T-helper 2 cell (primary cell): Measurements from ENCODE around the gene SHLD2.
"Not testable (repeated sequence)": the region's sequence is repeated elsewhere in the genome, so short reads cannot be mapped to it uniquely, and the experiment has no call there.

Experiments
- DNase-seq, 5 experiments: peaks; one replicate each; pipeline versions ENCODE4 v3.0.0 to v3.0.0-alpha.2; 2012 to 2022

SHLD2 gene

DNA sequence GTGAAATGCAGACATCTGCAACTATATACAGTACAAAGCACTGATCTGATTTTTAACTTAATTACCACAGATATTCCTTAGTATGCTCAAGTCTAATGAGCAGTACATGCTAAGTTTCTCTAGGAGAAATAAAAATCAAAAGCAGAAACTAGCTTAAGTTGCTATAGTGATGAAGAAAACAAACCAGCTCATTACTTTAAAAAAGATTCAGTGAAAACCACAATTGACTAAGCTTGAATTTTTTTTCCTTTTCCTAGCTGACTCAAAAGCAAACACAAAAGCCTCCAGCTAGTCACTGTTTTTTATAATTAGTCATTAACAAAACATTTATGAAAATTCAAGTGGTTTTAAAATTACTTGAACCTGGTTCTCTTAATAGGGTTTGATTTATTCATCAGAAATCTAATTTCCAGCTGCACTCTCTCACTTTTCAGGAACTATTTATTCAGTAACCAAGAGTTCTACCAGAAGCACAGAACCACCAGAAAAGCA lies 10.7 kb upstream of the SHLD2 start:
- DNase-seq, result peak in 2 of 5 experiments; percentile 45 to 80

DNA sequence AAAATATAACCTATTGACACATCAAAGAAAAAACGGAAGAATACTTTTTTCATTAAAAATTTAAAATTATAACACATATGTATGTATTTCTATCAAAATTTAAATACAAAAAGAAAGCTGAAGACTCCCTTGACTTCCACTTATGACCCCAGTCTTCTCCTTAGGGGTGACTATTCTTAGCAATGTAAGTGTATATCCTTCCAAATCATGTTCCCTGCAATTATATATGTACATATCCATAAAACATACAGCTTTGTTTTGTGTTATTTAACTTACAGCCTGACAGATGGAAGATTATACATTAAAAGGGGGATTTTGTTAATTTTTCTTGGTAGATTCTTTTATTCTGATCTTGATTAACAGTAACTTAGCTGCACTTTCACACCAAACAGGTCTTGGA lies 9.5 kb upstream of the SHLD2 start:
- no peak for DNase-seq

DNA sequence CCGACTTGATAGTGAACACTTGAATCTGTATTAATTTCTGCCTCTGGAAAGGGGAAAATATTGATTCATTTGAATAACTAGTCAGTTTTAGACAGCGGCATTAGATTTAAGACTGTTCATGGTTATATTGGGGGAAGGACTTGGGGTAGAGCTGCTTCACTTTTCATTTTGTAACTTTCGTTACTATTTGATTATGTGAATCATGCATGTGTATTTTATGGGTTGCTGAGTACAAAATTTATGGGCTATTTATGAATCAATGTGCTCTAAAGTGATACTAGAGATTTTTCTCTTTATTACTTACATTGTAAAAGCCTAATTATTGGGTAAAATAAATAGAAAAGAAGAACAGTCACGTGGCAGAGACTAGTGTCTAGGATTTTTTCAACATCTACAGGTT lies 5.3 kb upstream of the SHLD2 start:
- DNase-seq, result no peak

DNA sequence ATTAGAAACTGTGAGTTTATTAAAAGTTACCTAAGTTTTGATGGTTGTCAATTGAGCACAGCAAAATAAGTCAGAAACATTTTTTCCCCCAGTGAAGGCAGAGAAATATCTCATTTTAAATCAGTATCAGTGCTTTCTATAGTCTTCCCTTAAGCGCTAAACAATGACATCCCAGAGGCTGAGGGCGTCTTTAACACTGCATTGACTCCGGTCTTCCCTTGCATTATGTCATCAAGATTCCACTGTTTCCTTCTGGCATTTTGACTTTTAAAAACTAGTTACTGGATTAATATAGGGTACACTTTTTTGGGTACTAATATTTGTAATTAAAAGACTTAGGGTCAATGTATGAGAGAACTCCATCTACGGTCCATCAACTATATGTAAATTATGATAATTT lies 4.2 kb upstream of the SHLD2 start:
- DNase-seq, result no peak

DNA sequence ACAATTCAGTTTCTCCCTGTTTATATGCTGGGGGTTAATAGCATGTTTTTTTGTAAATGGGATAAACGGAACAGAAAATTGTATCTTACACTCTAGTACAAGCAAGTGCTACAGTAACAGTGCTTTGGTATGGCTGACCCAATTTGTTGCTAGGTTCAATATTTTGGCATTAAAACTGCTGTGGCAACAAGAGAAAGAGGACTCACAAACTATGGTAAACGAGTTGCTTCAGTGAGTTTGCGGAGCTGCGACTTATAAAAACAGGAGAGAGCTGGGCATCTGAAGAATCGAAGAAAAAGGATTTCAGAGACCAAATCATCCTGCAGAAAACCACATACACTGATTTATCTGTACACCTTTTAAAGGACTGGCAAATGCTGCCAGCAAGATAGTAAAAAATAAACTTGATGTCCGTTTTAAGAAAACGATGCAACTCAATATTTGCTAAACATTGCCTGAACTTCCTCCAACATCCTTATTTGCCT lies 2.6 kb upstream of the SHLD2 start:
- peak in 1 of 5 experiments; percentile 39 for DNase-seq

DNA sequence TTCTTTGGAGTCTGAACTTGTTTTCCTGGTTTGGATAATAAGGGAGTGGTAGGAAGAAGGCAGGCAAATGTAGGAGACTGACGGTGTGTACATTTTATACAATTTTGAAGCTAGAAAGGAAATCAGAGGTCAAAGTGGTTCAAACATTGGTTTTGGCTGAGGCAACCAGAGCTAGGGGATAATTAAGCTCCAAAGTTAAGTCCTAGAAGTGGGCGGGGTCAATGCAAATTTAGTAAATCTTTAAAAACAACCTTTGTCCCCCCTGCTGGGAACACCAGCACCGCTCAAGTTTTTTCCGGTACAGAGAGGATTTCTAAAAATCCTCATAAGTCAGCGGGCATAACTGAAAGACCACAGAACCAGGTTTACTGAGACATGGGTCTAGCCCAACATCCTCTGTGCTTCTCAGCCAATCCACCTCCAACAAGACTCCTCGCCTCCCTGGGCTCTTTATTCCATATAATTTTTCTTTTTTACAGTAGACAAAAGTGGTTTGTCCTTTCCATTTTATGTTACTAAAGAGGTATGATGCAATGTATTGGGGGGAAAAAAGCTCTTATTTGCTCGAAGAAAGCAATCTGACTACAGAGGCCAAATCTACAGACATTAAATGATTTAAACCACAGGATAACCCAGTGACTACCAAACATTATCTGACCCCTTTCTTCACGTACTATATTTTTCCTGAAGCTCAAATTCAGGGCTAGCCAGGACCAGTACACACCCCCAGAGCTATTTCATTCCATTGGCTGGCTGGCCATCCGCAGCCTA lies 2.0 kb upstream of the SHLD2 start:
- peak in 2 of 5 experiments; percentile 24 to 64 for DNase-seq

DNA sequence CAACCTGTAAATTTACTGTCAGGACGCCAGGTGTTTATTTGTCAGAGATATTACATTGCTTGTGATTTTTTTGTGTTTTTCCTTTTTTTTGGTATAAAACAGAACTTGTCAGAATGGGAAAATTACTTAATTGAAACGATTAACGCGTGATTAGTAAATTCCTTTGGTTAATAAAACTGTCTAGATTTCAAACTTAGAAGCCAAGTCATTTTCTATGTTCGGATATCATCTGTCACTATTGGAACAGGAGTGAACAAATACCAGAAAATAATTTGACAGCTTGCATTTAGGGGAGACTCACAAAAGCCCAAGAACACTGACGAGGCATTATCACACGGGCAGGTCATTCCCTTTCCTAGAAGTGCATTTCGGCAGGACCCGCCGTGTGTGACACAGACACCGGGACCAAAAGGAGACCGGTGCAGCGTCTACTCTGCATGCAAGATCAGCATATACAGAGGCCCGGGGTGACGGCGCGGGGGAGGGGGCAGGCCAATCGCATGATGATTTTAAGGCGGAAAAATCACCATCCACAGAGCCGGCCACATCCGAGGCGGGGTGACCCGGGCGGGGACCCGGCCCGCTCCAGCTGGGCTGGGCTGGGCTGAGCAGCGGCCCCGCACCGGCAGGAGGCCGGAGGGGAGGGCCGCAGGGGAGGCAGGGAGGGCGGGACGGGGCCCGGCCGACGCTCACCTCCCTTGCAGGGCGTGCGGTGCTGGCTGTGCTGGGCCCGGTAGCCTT lies 1.2 kb upstream of the SHLD2 start:
- peak; percentile 28 to 87 (median 57) for DNase-seq

DNA sequence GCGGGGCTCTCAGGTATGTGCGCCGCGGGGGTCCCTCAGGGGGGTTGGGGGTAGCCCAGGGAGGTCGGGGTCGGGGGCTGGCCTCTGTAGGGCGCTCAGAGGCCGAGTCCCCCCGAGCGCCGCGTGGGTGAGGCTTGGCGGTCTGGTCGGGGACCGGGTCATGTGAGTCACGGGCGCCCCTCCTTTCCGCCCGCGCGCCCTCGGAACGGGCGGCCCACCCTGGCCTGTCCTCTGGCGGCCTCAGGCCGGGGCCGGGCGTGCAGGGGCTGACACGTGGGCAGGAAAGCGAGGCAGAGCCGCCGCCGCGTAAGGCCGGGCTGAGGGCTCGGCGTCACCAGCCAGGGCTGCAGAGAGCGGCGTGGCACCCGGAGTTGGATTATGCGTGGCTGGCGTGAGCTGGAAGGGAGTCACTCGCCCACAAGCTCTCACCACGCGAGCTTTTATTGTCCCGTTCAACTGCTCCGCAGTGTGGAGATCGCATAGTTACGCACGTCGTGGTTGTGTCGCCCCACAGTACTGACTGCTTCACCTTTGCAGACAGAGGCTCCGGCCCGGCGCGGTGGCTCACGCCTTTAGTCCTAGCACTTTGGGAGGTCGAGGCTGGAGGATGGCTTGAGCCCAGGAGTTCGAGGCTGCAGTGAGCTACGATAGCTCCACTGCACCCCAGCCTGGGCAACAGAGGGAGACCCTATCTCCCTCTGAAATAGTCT lies 385 bp downstream of the SHLD2 start:
- DNase-seq, result peak; percentile 48 to 91 (median 68)

DNA sequence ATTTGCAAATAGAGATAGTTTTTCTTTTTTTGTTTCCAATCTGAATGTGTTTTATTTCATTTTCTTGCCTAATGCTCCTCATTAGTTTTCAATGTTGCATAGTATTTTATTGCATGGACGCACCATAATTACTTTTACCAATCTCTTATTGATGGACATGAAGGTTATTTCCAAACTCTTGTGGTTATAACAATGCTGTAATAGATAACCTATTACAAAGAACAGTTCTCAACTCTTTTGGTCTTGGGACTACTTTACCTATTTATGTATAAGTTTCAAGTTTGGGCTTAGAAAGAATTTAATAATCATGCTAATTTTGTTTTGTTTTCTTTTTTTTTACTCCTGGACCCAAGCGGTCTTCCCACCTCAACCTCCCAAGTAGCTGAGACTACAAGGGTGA lies 7.0 kb downstream of the SHLD2 start:
- no peak for DNase-seq

DNA sequence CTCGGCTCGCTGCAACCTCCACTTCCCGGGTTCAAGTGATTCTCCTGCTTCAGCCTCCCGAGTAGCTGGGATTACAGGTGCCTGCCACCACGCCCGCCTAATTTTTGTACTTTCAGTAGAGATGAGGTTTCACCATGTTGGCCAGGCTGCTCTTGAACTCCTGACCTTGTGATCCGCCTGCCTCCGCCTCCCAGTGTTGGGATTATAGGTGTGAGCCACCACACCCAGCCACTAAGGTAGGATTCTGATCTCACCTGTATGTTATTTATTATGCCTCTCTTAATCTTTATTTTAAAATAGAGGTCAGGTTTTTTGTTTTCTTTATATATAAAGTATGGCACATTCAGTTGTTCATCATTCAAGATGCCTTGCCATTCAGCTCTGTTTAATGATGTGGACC lies 9.7 kb downstream of the SHLD2 start:
- not testable (repeated sequence) for DNase-seq

DNA sequence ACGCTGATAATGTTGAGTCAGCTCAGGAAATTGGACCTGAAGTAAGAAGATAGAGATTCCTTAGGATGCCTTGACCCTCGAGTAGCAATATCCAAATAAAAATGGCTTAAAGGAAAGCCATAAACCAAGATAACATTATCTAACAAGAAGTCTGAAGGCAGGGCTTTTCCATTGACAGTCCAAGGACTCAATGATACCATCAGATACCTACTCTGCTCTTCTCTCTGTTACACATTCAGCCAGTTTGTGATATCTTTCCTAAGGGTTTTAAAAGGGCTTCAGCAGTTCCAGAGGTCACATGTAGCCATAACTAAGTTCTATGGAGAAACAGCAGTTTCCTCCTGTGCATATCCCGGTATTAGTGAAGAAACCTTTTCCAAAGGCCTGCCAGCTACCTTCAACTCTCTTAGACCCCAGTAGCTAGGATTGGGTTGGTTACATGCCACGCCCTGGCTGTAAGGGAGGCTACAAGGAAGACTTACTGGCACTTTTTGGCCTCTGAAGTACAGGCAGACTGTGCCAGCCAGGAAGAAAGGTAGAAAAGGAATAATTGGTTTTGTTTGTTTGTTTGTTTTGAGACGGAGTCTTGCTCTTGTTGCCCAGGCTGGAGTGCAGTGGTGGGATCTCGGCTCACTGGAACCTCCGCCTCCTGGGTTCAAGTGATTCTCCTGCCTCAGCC lies 10.6 kb downstream of the SHLD2 start:
- DNase-seq, result no peak

DNA sequence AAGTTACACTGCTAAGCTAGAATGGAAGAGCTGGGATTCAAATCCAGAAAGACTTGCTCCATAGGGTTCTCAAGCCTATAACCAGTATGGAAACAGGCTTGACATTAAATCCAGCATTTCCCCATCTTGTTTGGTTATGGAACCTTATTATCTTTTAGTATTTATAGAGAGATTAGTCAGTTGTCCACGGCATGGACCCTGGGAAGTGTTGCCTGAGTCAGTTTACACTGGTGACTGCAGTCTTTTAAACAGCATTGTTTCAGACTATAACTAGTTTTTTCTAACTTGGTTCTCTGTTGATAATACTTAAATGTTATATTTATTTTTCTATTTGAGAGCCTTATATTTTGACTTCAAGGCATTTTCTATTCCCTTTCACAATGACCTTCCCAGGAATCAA lies 23.1 kb downstream of the SHLD2 start:
- DNase-seq, result not testable (repeated sequence)

DNA sequence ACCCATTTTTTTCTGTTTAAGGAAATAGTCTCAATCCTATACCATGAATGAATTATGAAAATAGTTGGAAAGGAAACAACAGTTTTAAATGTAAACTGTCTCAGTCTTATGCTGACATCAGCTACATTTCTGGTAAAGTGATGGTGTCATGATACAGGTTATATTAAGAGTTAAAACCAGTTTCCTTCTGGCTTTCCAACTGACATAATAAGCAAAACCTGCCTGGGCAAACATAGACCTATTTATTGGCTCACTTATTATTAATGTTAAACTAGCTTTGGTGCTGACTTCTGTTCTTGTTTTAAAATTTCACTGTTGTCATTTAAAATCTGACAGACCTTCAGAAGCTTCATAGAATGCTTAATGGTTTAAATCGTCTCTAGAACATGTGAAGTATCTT lies 24.0 kb downstream of the SHLD2 start:
- DNase-seq, result not testable (repeated sequence)

DNA sequence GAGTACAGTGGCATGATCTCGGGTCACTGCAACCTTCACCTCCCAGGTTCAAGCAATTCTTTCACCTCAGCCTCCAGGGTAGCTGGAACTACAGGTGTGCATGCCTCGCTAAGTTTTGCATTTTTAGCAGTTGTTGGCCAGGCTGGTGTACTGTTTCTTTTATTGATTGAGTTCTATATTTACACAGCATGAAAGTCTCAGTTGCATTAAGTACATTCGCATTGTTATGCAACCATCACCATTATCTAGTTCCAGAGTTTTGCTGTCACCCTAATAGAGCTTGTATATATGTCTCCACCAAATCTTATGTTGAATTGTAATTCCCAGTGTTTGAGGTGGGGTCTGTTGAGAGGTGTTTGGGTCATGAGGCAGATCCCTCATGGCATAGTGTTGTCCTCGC lies 28.3 kb downstream of the SHLD2 start:
- DNase-seq, result not testable (repeated sequence)

DNA sequence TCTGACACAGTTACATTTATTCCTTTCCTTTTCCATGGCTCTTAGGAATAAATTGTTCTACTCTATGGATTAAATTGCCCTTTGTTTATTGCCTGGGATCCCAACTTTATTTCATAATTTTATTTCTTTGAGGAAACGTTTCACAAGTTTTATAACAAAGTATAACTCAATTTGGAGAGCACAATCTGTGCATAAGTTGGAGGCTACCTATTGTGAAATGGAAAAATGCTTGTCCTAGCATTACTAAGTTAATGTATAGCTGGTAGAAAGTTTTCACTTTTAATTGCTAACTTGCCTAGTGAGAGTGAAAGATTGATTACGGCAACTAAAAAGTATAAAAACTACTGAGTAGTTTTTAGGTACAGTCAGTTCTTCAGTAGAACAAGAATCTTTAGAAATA lies 32.0 kb downstream of the SHLD2 start:
- not testable (repeated sequence) for DNase-seq

DNA sequence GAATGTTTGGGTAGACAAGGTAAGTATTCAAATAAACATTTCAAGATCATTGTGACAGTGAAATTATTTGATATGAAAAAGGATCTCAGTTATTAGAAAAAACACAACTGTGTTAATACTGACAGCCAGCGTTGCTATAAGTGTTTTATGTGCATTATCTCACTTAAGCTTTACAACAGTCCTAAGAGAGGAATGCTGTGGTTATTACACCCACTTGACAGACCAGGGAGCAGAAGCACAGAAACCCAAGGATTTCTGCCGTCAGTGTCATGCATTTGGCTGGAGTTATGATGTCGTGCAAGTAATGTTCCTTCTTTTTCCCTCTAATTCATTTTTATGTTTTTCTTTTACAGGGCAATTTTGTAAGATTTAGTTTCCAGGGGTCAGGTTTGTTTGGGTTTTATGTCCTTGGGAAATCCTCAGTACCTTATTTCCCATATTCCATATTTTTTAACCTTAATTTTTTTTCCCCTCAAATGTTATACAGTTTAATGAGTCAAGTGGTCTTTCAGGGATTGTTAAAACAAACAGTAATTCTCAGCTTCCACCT lies 32.7 kb downstream of the SHLD2 start:
- DNase-seq, result not testable (repeated sequence)

DNA sequence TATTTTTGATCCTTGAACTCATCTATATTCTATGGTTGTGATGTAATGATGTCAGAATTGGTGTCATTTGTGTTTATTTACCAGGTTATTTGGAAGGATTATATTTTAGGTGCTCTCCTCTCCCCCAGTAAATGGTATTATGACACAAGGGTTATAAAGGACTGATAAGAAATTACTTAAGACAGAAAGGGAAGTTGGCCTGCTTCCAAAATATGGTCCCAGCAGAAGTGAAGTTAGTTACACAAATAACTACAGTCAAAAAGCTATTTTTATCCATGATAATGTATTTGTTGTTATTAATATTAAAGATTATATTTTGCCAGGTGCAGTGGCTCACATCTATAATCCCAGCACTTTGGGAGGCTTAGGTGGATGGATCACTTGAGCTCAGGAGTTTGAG lies 37.2 kb downstream of the SHLD2 start:
- DNase-seq, result not testable (repeated sequence)

DNA sequence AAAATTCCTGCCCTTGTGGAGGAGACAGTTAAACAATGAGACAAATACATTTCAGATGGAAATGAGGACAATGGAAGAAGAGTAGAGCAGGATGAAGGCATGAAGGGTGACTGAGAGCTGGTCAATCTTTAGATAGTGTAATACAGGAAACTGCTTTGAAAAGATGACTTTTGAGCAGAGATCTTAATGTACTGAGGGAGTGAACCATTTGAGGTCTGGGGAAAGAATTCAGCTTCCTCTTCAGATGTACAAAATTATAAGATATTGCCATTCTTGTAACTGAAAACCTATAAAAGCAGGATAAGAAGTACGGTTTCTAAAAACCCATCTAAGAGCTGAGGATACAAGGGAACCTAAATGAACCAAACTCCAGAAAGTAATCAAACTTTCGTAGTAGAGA lies 38.9 kb downstream of the SHLD2 start:
- not testable (repeated sequence) for DNase-seq

DNA sequence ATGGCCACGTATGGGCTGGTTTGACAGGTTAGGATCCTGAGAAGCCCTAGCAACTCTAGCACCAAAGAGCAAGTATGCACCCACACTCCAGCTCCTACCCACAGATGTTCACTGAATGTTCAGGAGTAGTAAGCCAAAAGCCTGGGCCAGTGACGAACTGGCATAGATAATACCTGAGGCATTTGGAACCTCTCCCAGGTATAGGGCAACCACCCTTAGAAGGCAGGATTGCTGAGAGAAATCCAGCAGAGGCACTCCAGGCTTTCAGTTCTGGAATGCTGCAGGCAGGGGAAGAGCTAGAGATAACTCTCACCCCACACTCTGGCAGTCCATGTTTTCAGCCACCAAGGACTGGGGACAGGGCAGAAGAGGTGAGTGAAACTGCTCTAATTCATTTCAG lies 39.4 kb downstream of the SHLD2 start:
- not testable (repeated sequence) for DNase-seq

DNA sequence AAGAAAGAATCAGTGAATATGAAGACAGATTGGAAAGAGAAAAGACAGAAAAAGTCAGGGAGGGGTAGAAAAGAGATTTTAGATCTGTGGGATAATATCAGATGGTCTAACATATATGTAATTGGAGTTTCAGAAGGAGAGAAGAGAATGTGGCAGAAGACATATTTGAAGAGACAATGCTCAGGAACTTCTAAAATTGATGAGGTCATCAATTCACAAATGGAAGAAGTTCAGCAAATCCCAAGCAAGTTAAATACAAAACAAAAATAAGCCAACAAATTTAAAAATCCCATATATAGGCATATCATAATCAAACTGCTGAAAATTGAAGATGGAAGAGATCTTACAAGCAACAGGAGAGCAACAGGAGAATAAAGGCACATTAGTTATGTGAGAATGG lies 42.5 kb downstream of the SHLD2 start:
- not testable (repeated sequence) for DNase-seq

DNA sequence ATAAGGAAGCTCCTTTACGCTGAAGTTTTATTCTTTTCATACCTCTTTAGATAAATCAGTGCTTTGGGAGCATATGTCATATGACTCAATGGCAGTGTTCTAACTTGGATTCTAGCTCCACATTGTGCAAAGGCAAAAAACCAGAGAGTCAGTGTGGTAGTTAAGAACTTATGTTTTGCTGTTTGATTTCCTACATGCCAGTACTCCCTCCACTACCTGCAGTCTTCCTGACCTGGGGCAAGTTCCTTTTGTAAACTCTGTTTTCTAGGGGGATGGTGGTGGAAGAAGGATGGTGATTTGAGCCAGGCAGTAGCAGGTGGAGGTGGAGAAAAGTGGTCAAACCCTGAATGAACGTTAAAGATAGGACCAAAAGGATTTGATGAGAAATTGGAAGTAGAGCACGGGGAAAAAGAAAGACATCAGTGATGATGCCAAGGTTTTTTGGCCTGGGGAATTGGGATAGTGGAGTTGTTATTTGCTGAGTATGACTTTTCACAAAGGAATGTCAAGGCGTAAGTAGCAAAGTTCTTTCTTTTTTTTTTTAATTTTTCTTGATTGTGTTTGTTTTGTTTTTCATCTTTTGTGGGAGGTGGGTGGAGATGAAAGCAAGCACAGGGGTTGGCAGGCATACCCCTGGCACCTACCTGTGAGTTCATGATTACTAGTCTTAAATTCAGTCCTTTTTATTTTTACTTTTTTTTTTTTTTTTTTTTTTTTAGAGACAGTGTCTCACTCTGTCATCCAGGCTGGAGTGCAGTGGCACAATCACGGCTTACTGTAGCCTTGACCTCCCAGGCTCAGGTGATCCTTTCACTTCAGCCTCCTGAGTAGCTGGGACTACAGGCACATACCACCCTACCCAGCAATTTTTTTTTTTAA lies 47.5 kb downstream of the SHLD2 start:
- not testable (repeated sequence) for DNase-seq
